ENCODE data around the gene MYEOV. TPM values are rescaled to one million over a fixed set of nuclear protein-coding genes. Genes with fewer than 3 reads are reported as not detected.

Gene MYEOV
- total RNA-seq, 1 donor from 2014 or later, result not detected

DNA sequence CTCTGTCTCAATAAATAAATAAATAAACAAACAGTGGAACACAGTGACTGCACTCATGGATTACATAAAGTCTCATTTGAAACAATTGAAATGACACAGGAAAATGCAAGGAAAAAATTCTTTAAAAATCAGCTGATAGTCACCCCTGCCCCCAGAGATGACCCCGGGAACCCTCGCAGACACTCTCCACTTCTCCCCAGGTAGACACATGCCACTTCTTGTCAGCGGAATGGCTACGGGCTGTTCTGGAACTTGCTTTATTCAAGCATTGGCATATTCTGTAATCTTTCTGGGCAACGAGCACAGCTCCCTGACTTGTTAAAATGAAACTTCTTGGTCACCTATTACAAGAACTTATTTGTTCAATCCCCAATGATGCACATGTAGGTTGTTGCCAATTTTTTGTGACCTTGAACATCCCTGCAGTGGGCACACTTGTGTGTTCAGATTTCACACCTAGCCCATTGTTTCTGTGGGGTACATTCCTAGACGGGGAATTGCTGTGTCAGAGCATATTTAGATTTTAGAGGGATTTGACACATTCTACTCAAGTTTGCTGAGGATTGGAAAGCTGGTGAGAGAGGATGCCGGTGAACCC lies 32.8 kb downstream of the MYEOV start:
- Mint-ChIP-seq H3K36me3 (ENCODE audit: unreplicated experiment) (peaks cover 11% of the 10 kb centered on the region), H3K27me3 (ENCODE audit: unreplicated experiment) (no peaks in the 10 kb centered on the region), H3K27ac (ENCODE audit: unreplicated experiment) (no peak overlapping the region), H3K4me3 (ENCODE audit: unreplicated experiment) (no peak overlapping the region), H3K4me1 (ENCODE audit: low read depth, unreplicated experiment) (no peaks in the 10 kb centered on the region), H3K9me3 (ENCODE audit: unreplicated experiment) (peaks cover 4% of the 10 kb centered on the region)
- DNase-seq, result no peak
- TF ChIP-seq, protein P1, sequence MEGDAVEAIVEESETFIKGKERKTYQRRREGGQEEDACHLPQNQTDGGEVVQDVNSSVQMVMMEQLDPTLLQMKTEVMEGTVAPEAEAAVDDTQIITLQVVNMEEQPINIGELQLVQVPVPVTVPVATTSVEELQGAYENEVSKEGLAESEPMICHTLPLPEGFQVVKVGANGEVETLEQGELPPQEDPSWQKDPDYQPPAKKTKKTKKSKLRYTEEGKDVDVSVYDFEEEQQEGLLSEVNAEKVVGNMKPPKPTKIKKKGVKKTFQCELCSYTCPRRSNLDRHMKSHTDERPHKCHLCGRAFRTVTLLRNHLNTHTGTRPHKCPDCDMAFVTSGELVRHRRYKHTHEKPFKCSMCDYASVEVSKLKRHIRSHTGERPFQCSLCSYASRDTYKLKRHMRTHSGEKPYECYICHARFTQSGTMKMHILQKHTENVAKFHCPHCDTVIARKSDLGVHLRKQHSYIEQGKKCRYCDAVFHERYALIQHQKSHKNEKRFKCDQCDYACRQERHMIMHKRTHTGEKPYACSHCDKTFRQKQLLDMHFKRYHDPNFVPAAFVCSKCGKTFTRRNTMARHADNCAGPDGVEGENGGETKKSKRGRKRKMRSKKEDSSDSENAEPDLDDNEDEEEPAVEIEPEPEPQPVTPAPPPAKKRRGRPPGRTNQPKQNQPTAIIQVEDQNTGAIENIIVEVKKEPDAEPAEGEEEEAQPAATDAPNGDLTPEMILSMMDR (IDR thresholded peaks at IDR 0.05; ENCODE audit: partially characterized antibody, unreplicated experiment), result no peak

DNA sequence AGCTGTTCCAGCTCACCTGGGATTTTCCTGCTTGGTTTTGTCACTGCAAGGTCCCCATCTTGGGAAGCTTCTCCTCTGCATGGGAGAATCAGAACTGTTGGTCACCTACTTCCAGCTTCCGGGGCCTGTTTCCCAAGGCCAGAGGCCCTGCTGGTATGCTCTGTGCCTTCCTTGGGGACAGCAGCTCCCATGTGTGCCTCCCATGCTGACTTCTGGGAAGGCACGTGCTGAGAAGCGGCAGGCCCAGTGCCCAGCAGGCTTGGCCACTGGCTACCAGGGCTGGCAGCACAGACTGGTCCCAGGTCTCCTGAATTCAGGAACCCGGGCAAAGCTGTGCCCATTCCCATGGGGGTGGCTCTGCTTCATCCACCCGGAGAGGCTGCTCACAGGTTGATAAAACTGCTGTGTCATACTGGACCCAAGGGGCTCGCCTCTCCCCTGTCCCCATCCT lies 33.8 kb downstream of the MYEOV start:
- Mint-ChIP-seq H3K9me3 (ENCODE audit: unreplicated experiment) (peaks cover 4% of the 10 kb centered on the region), H3K4me1 (ENCODE audit: low read depth, unreplicated experiment) (no peaks in the 10 kb centered on the region), H3K4me3 (ENCODE audit: unreplicated experiment) (no peak overlapping the region), H3K36me3 (ENCODE audit: unreplicated experiment) (peaks cover 11% of the 10 kb centered on the region), H3K27me3 (ENCODE audit: unreplicated experiment) (no peaks in the 10 kb centered on the region), H3K27ac (ENCODE audit: unreplicated experiment) (no peak overlapping the region)
- TF ChIP-seq, protein P1 (IDR thresholded peaks at IDR 0.05; ENCODE audit: partially characterized antibody, unreplicated experiment), result no peak
- no peak for DNase-seq

DNA sequence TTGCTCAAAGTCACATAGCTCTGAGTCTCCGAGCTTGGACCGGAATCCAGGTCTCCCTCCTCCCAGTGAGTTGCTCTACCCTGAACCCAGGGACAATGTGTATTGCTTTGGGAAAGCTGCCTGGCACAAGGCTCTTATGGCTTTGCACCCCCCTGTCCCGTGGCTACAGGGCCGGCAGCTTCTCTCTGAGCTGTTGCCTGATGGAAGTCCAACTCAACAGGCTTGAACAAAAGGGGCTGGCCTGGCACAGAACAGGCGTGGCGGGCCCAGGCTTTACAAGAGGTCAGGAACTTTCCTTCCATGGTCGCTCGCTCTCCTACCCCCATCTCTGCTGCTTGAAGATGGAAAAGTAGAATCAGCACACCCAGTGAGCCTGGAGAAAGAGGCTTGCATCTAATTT lies 34.3 kb downstream of the MYEOV start:
- Mint-ChIP-seq H3K9me3 (ENCODE audit: unreplicated experiment) (peaks cover 4% of the 10 kb centered on the region), H3K4me1 (ENCODE audit: low read depth, unreplicated experiment) (no peaks in the 10 kb centered on the region), H3K27me3 (ENCODE audit: unreplicated experiment) (no peaks in the 10 kb centered on the region), H3K36me3 (ENCODE audit: unreplicated experiment) (peaks cover 11% of the 10 kb centered on the region), H3K4me3 (ENCODE audit: unreplicated experiment) (no peak overlapping the region), H3K27ac (ENCODE audit: unreplicated experiment) (no peak overlapping the region)
- no peak for DNase-seq
- TF ChIP-seq, protein P1 (IDR thresholded peaks at IDR 0.05; ENCODE audit: partially characterized antibody, unreplicated experiment), result no peak

DNA sequence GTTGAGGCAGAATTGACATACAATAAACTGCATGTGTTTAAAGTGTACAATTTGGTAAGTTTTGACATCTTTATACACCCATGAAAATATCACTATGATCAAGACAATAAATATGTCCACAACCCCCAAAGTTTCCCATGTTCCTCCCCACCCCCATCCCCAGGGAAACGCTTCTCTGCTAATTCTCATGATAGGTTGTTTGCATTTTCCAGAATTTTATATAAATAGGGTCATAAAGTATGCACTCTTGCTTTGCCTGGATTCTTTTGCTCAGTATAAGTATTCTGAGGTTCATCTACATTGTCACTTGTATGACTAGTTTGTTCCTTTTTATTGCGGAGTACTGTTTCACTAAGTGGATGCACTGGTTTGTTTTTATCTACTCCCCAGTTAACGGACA lies 35.6 kb downstream of the MYEOV start:
- H3K27me3 Mint-ChIP-seq (ENCODE audit: unreplicated experiment), result no peaks in the 10 kb centered on the region
- TF ChIP-seq, protein P1 (IDR thresholded peaks at IDR 0.05; ENCODE audit: partially characterized antibody, unreplicated experiment), result no peak
- peaks cover 11% of the 10 kb centered on the region for H3K36me3 Mint-ChIP-seq (ENCODE audit: unreplicated experiment)
- H3K9me3 Mint-ChIP-seq (ENCODE audit: unreplicated experiment), result peaks cover 4% of the 10 kb centered on the region
- DNase-seq, result no peak
- peaks cover 2% of the 10 kb centered on the region for H3K4me1 Mint-ChIP-seq (ENCODE audit: low read depth, unreplicated experiment)
- H3K27ac Mint-ChIP-seq (ENCODE audit: unreplicated experiment), result no peak overlapping the region
- no peak overlapping the region for H3K4me3 Mint-ChIP-seq (ENCODE audit: unreplicated experiment)

DNA sequence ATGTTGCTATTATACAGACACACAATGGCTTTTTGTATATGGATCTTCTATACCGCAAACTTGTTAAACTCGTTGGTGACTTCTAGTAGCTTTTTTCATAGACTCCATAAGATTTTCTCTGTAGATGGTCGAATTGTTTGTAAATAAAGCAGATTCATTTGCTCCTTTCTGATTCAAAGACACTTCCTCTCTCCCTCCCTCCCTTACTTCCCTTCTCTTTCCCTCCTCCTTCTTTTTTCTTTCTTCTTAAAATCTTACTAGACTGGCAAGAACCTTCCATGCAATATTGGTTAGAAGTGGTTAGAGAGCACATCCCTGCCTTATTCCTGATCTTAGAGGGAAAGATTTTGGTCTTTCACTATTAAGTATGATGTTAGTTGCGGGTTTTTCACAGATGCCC lies 36.4 kb downstream of the MYEOV start:
- TF ChIP-seq, protein P1 (IDR thresholded peaks at IDR 0.05; ENCODE audit: partially characterized antibody, unreplicated experiment), result no peak
- Mint-ChIP-seq H3K4me1 (ENCODE audit: low read depth, unreplicated experiment) (peaks cover 2% of the 10 kb centered on the region), H3K27me3 (ENCODE audit: unreplicated experiment) (peaks cover under 1% of the 10 kb centered on the region), H3K9me3 (ENCODE audit: unreplicated experiment) (peaks cover 4% of the 10 kb centered on the region), H3K27ac (ENCODE audit: unreplicated experiment) (no peak overlapping the region), H3K36me3 (ENCODE audit: unreplicated experiment) (peaks cover 11% of the 10 kb centered on the region), H3K4me3 (ENCODE audit: unreplicated experiment) (no peak overlapping the region)
- DNase-seq, result no peak

All from glutamatergic neuron (in vitro differentiated cells).